GM18870 (cell line): ENCODE data around the gene ZNF709.
"Not testable (repeated sequence)": the region's sequence is repeated elsewhere in the genome, so short reads cannot be mapped to it uniquely, and the experiment has no call there.

ENCODE experiments used
- ATAC-seq: cut with Tn5 transposase; IDR thresholded peaks from one replicate; pipeline ENCODE4 v1.9.1; 2021; ENCODE audit warnings: moderate library complexity; ENCODE audit not compliant: unreplicated experiment

Gene ZNF709

GRCh38 chr19:12453495-12453894 is 31.1 kb downstream of the ZNF709 start:
- no peak for ATAC-seq

- no peak for ATAC-seq
Measured at GRCh38 chr19:12450844-12451243, 33.8 kb downstream of the ZNF709 start.

- no peak for ATAC-seq
Measured at GRCh38 chr19:12448808-12449207, 35.8 kb downstream of the ZNF709 start.

- ATAC-seq, result peak; percentile 88
Measured at GRCh38 chr19:12440541-12441316, 43.9 kb downstream of the ZNF709 start, which contains the start of gene ZNF443. ZNF443 (minus strand) TSS chr19:12441021; CDS start chr19:12440914, 107 bp downstream.

GRCh38 chr19:12439686-12440540 is 44.7 kb downstream of the ZNF709 start:
- ATAC-seq, result not testable (repeated sequence)

GRCh38 chr19:12430726-12431299 is 53.8 kb downstream of the ZNF709 start:
- not testable (repeated sequence) for ATAC-seq

GRCh38 chr19:12425888-12426274 is 58.7 kb downstream of the ZNF709 start:
- no peak for ATAC-seq

GRCh38 chr19:12425236-12425887 is 59.3 kb downstream of the ZNF709 start:
- ATAC-seq, result no peak

GRCh38 chr19:12417273-12417672 is 67.3 kb downstream of the ZNF709 start:
- ATAC-seq, result not testable (repeated sequence)

GRCh38 chr19:12411893-12412292 is 72.7 kb downstream of the ZNF709 start:
- no peak for ATAC-seq
